ENCODE data around the gene CYP4V2.

DNA sequence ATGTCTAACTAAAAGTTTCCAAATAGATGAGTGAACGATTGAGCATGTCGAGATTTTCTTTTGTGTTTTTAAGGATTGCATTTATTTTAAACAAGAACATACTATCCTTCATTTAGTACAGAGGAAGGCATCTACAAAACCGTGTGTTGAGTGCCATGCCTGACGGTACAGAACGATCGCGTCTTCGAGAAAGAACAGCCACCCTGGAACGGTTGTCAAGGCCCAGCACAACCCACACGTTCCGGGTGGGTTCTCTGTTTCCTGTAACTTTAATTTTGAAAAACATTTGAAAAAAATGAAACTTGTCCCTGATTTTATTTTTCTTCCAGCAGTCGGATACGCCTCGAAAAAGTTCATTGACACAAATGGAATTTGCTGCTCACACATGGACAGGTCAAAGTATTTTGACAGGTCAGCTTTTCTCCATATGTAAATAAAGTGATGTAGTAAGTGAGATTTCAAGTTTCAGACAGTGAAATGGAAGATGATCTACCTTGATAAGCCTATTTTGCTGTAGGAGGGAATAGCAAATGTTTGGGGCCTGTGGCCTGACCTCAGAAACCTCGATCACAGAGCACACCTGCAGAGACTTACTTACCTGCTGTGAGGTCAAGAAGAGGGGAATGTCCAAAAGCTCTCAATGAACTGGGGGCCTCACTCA is 24.4 kb upstream of the CYP4V2 start:
- TF ChIP-seq TEAD4 (IDR thresholded peaks at IDR 0.05; ENCODE audit: borderline replicate concordance, insufficient read depth) (no peak), ELF1 (IDR thresholded peaks at IDR 0.05) (no peak), POLR2AphosphoS5 (IDR thresholded peaks at IDR 0.05; ENCODE audit: low read depth, low read length) (no peak), YY1 (IDR thresholded peaks at IDR 0.05; ENCODE audit: low read depth) (no peak)
- TF ChIP-seq, protein P1, sequence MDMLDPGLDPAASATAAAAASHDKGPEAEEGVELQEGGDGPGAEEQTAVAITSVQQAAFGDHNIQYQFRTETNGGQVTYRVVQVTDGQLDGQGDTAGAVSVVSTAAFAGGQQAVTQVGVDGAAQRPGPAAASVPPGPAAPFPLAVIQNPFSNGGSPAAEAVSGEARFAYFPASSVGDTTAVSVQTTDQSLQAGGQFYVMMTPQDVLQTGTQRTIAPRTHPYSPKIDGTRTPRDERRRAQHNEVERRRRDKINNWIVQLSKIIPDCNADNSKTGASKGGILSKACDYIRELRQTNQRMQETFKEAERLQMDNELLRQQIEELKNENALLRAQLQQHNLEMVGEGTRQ (IDR thresholded peaks at IDR 0.05; ENCODE audit: borderline replicate concordance, low read depth, low read length): no peak
- TF ChIP-seq, protein P2, sequence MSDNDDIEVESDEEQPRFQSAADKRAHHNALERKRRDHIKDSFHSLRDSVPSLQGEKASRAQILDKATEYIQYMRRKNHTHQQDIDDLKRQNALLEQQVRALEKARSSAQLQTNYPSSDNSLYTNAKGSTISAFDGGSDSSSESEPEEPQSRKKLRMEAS (IDR thresholded peaks at IDR 0.05; ENCODE audit: low read depth): no peak
- TF ChIP-seq, protein P3, sequence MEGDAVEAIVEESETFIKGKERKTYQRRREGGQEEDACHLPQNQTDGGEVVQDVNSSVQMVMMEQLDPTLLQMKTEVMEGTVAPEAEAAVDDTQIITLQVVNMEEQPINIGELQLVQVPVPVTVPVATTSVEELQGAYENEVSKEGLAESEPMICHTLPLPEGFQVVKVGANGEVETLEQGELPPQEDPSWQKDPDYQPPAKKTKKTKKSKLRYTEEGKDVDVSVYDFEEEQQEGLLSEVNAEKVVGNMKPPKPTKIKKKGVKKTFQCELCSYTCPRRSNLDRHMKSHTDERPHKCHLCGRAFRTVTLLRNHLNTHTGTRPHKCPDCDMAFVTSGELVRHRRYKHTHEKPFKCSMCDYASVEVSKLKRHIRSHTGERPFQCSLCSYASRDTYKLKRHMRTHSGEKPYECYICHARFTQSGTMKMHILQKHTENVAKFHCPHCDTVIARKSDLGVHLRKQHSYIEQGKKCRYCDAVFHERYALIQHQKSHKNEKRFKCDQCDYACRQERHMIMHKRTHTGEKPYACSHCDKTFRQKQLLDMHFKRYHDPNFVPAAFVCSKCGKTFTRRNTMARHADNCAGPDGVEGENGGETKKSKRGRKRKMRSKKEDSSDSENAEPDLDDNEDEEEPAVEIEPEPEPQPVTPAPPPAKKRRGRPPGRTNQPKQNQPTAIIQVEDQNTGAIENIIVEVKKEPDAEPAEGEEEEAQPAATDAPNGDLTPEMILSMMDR (IDR thresholded peaks at IDR 0.05): no peak

All from SK-N-SH (cell line).